ENCODE measurements around the gene MTUS2.

The MTUS2 gene

GRCh38 chr13:29497137-29497654, 677.1 kb downstream of the MTUS2 start:
- no peak for TF ChIP-seq CTCF (IDR thresholded peaks at IDR 0.05)

DNA sequence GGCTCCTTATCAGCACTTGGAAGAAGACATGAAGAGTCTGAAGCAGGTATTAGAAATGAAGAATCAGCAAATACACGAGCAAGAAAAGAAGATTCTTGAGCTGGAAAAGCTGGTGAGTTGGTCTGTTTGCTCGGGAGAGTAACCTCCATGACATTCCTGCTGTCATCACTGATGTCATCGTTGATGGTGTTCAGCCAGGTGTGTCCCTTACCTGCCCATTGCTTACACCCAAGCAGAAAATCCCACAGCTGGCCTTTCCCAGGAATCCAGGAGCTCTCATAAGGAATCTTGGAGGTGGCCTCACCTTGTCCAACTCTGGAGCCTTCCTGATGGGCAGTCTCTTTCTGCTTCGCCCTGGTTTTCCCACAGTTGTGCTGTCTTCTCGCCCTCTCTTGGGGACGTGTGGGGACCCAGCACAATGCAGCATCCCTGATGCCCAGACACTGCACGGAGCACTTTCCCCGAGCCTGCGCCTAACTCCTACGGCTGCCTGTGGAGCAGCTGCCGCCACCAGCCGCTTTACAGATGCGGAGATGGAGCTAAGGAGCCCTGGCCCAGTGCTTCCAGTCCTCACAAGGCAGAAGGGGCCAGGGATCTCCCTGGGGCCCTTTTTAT, 678.4 kb downstream of the MTUS2 start:
- no peak for TF ChIP-seq CTCF (IDR thresholded peaks at IDR 0.05)

DNA sequence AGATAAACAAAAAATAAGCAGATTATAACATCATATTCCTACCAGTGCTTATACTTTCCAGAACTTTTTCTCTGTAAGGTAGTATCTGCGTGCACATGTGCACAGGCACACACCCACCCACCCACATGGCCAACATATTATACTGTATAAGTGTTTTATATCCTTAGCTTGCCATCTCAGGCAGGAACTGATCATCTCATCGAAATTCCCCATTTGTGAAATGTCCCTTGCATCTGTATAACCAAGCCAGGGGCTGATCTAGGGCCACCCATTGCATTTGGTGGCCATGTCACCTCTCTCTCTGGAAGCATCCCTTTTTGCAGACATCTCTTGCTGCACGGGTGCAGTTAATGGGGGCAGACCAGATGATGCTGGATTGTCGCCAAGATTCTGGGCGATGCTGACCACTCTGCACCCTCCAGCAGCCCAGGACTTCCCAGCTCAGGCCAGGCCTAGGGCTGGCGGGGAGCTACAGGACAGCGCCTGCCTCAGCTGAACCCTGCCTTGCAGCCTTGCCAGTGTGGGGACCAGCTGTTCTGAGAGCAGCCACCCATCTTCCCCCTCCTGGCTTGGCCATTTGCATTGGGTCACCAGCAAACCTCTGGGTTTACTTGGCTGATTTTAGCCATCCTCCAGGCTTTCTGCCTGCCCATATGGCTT, 679.5 kb downstream of the MTUS2 start:
- TF ChIP-seq CTCF (IDR thresholded peaks at IDR 0.05) = no peak

DNA sequence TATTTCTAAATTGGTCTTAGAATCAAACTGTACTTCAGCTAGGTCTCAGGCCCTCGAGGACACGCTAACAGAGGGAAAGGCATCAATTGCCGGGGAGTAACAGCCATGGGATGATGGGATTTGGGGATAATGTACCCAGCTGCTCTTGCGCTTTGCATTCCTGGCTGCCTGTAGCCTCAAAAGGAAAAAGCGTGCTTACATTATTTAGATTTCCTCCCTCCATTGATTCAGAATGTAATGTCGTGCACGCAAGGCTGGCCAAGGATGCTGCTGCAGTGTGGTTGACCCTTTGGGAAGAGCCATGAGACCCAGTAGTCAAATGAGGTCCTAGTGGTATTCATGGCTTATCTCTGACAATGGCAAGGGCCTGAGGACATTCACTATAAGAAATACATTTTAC, 680.2 kb downstream of the MTUS2 start:
- TF ChIP-seq CTCF (IDR thresholded peaks at IDR 0.05) = no peak

DNA sequence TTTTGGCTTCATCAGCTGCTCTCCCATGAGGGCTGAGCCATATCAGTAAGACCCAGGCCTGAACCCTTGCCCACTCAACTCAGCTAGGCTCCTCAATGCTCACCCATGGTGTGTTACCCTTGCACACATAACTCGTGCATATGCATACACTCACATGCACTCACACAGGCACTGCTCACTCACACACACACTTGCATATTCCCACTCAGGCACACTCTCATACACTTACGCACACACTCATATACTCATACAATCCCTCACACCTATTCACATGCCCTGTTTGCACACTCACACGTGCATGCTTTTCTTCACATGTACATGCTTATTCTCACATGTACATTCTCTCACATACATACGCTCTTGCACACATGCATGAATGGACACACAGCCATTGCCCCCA, 681.5 kb downstream of the MTUS2 start:
- no peak for TF ChIP-seq CTCF (IDR thresholded peaks at IDR 0.05)

GRCh38 chr13:29502391-29503008, 682.4 kb downstream of the MTUS2 start:
- TF ChIP-seq CTCF (IDR thresholded peaks at IDR 0.05) = no peak

DNA sequence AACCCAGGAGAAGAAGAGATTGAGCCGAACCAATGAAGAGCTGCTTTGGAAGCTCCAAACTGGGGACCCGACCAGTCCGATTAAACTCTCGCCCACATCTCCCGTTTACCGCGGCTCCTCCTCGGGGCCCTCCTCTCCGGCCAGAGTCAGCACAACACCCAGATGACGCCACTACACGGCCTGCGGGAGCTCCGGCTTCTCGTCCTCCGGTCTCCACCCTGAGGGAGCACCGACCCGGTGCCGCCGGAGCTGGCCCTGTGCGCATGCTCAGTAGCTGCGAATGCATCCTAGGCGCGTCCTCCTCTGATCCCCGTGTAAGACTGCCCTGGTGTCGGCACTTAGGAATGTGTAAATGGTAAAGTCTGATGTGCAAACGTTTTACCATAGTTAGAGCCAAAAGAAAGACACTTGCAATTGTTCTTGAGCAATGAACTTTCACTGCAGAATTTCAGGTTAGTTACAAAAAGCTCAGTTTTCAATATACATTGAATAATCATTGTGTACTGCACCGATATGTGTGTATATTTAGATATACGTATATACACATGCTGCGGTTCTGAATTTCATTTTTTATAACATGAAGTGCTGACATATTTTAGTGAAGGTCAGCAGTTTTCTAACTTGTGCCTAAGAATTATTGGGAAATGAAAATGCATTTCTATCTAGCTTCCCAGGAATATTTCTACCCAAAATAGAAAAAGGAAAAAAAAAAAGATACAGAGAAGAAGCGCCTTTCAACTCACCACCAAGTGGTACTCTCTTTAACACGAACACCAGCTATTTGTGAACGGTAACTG, 683.1 kb downstream of the MTUS2 start:
- TF ChIP-seq CTCF (IDR thresholded peaks at IDR 0.05) = no peak
